ENCODE data around the gene HSF4. TPM values are rescaled to one million over a fixed set of nuclear protein-coding genes. Genes with fewer than 3 reads are reported as not detected.

The HSF4 gene
- total RNA-seq, 4 donors from 2014 or later, result 11.3 to 51.9 (median 42.3) TPM; not detected in 1

GRCh38 chr16:67176662-67177061, 12.1 kb downstream of the HSF4 start:
- H3K36me3 ChIP-seq, result no peaks in the 10 kb centered on the region

GRCh38 chr16:67177743-67178699, 13.5 kb downstream of the HSF4 start:
- H3K27me3 ChIP-seq, result no peaks in the 10 kb centered on the region
- no peaks in the 10 kb centered on the region for H3K9me3 ChIP-seq
- no peaks in the 10 kb centered on the region for H3K36me3 ChIP-seq
- peak in 1 of 2 donors; percentile 54 for DNase-seq
- H3K4me3 ChIP-seq, result peak overlapping the region; percentile 20 to 33
- TF ChIP-seq POLR2A (IDR thresholded peaks at IDR 0.05), result peak in 1 of 2 donors; percentile 35
- peak in 3 of 4 experiments; percentile 10 to 33 (median 23) for TF ChIP-seq CTCF (IDR thresholded peaks at IDR 0.05)
- peak overlapping the region; percentile 9 to 34 for H3K27ac ChIP-seq
- intact Hi-C loops (cut with DNase I; ENCODE audit: low total_unique reads), result no loop called here
- H3K4me1 ChIP-seq, result no peaks in the 10 kb centered on the region

More at GRCh38 chr16:67176662-67177061, 12.1 kb downstream of the HSF4 start:
- no peaks in the 10 kb centered on the region for H3K4me1 ChIP-seq
- H3K9me3 ChIP-seq, result no peaks in the 10 kb centered on the region
- no peak for DNase-seq
- H3K27me3 ChIP-seq, result no peaks in the 10 kb centered on the region
- intact Hi-C loops (cut with DNase I; ENCODE audit: low total_unique reads), result no loop called here
- no peak for TF ChIP-seq POLR2A (IDR thresholded peaks at IDR 0.05)
- no peak for TF ChIP-seq CTCF (IDR thresholded peaks at IDR 0.05)
- no peak overlapping the region for H3K4me3 ChIP-seq
- H3K27ac ChIP-seq, result no peak overlapping the region

GRCh38 chr16:67179421-67180080, 15.0 kb downstream of the HSF4 start:
- Histone ChIP-seq H3K36me3 (no peaks in the 10 kb centered on the region), H3K27me3 (no peaks in the 10 kb centered on the region), H3K9me3 (no peaks in the 10 kb centered on the region), H3K4me1 (peaks cover 0 to 4% of the 10 kb centered on the region in 2 donors), H3K27ac (no peak overlapping the region), H3K4me3 (no peak overlapping the region)
- intact Hi-C loops (cut with DNase I; ENCODE audit: low total_unique reads), result no loop called here
- no peak for TF ChIP-seq CTCF (IDR thresholded peaks at IDR 0.05)
- no peak for TF ChIP-seq POLR2A (IDR thresholded peaks at IDR 0.05)
- no peak for DNase-seq

- intact Hi-C loops (cut with DNase I; ENCODE audit: low total_unique reads), result no loop called here
- no peak for DNase-seq
- H3K4me3 ChIP-seq, result no peak overlapping the region
- no peaks in the 10 kb centered on the region for H3K9me3 ChIP-seq
- no peaks in the 10 kb centered on the region for H3K36me3 ChIP-seq
- H3K4me1 ChIP-seq, result peaks cover 0 to 9% of the 10 kb centered on the region in 2 donors
- peak overlapping the region in 1 of 2 donors; percentile 18 for H3K27ac ChIP-seq
- H3K27me3 ChIP-seq, result no peaks in the 10 kb centered on the region
- TF ChIP-seq CTCF (IDR thresholded peaks at IDR 0.05), result no peak
- TF ChIP-seq POLR2A (IDR thresholded peaks at IDR 0.05), result no peak
Observed at GRCh38 chr16:67180166-67180565, 15.6 kb downstream of the HSF4 start.

- Histone ChIP-seq H3K27me3 (no peaks in the 10 kb centered on the region), H3K36me3 (no peaks in the 10 kb centered on the region), H3K9me3 (no peaks in the 10 kb centered on the region), H3K4me3 (no peak overlapping the region), H3K4me1 (peaks cover 0 to 9% of the 10 kb centered on the region in 2 donors), H3K27ac (peak overlapping the region; percentile 63 to 98)
- peak; percentile 75 to 76 for DNase-seq
- no peak for TF ChIP-seq CTCF (IDR thresholded peaks at IDR 0.05)
- TF ChIP-seq POLR2A (IDR thresholded peaks at IDR 0.05), result no peak
- intact Hi-C loops (cut with DNase I; ENCODE audit: low total_unique reads), result no loop called here
Observed at GRCh38 chr16:67181346-67181745, 16.8 kb downstream of the HSF4 start.
